GM13976 (cell line): ENCODE measurements around the gene CNTNAP2.

Source experiments
- DNase-seq: peaks from one replicate; pipeline ENCODE4 v3.0.0; 2012; ENCODE audit warnings: low spot score
- in situ Hi-C: fragments of 300-500 bp; cut with MboI; formaldehyde crosslinking; loops from one replicate; pipeline ENCODE4 v1.12.0; 2022; ENCODE audit warnings: low sequenced_read_pairs, mixed read lengths, inconsistent platforms; ENCODE audit not compliant: unreplicated experiment
- TF ChIP-seq, protein P1 (sequence below): IDR thresholded peaks from 2 replicates; pipeline ENCODE4 v1.5.1; 2012; ENCODE audit warnings: borderline replicate concordance, mild to moderate bottlenecking; ENCODE audit not compliant: insufficient read depth; ENCODE audit errors: extremely low read depth, missing control alignments, control extremely low read depth

CNTNAP2 gene

DNA sequence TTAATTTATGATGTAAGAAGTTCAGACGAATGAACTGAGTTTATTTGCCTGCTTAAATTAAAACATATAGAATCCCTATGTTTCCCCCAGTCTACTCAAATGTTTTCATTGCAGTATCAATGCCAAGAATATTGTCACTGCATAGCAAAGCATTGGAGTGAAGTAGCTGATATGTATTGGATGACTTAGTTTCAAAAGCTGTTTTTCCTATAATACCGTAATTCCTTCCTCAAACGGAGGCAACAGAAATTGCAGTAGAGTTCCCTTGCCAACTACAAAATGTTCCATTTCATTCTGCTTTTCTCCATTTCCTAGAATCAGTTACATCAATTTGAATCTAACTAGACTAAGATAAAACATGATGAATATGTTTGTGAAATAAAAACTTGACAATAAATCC is 174.1 kb downstream of the CNTNAP2 start:
- in situ Hi-C loops = no loop called here
- no peak for DNase-seq
- TF ChIP-seq, protein P1, sequence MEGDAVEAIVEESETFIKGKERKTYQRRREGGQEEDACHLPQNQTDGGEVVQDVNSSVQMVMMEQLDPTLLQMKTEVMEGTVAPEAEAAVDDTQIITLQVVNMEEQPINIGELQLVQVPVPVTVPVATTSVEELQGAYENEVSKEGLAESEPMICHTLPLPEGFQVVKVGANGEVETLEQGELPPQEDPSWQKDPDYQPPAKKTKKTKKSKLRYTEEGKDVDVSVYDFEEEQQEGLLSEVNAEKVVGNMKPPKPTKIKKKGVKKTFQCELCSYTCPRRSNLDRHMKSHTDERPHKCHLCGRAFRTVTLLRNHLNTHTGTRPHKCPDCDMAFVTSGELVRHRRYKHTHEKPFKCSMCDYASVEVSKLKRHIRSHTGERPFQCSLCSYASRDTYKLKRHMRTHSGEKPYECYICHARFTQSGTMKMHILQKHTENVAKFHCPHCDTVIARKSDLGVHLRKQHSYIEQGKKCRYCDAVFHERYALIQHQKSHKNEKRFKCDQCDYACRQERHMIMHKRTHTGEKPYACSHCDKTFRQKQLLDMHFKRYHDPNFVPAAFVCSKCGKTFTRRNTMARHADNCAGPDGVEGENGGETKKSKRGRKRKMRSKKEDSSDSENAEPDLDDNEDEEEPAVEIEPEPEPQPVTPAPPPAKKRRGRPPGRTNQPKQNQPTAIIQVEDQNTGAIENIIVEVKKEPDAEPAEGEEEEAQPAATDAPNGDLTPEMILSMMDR = no peak

DNA sequence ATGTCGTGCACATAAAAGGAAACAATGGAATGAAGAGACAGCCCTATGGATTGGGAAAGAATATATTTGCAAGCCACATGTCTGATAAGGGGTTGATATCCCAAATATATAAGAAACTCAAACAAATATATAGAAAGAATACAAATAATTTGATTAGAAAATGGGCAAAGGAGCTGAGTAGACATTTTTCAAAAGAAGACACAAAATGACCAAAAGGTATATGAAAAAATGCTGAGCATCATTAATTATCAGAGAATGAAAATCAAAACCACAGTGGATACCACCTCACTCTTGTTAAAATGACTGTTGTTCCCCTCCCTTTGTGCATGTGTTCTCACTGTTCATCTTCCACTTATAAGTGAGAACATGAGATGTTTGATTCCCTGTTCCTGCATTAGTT is 175.3 kb downstream of the CNTNAP2 start:
- TF ChIP-seq, protein P1 = no peak
- in situ Hi-C loops = no loop called here
- no peak for DNase-seq

DNA sequence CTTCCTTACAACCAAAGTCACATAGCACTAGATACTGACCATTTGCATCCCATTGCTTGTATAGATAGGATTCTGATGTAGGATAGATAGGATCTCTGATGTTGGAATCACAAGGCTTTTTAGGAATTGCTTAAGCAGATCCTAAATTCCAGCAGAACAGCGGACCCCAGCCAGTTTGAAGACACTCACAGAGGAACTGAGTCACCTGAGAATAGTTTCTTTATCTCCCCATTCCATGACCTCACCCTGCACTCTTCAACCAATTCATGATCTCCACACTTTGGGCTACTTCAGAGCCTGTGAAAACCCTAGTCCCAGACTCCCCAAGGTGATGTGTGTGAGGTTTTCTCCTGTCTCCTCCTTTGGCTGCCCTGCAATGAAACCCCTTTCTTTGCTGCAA is 179.4 kb downstream of the CNTNAP2 start:
- in situ Hi-C loops = no loop called here
- TF ChIP-seq, protein P1 = no peak
- no peak for DNase-seq

DNA sequence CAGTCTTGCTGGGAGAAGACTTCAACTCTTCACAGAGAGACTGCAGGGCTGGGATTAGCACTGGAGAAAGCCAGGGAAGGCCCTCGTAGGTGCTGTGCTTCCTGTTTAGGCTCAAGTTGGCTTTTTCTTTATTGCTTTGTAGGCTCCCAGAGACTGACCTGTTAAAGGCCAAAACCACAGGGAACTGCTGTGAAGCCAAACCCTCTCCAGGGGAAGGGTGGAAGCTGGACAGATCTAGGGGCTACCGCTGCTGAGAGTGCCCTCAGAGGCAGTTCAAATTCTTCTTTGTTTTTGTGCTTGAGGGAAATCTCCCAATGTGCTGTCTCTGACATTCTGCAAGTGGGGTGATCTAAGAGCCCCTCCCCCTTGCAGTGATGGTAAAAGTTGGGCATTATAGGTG is 198.4 kb downstream of the CNTNAP2 start:
- TF ChIP-seq, protein P1 = no peak
- no peak for DNase-seq
- in situ Hi-C loops = no loop called here

DNA sequence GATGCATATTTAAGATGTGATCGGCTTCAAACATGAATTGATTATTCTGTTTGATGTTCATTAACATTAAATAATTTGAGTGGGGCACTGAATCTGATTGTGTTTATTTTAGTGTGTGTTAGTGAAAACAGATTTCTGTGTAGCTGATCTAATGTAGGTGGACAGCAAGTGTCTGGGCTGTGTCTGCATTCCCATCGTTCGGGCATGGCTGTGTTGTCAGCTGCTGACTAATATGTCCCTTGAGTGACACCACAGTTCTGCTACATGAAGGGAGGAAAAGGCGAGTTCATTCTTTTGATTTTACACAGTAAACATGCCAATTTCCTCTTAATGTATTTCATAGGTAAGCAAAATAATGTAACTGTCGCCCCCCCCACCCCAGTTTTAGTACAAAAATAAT is 203.0 kb downstream of the CNTNAP2 start:
- in situ Hi-C loops = no loop called here

DNA sequence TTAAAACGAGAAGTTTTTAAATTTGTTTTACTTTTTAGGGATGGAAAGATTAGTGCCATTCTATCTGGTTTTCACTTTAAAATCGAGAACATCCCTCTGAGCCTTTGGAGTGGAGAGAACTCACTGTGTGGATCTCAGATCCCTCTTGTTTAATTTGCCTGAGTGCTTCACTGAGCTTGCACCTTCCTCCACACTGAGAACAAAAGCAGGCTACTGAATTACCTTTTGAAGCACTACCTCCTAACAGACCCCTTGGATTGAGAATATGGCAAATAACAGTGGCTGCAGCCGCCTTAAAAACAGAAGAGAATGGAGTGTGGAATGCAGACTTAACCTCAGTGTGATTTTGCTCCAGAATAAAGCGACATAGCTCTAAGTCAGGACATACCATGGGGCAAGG is 204.7 kb downstream of the CNTNAP2 start:
- DNase-seq = no peak
- TF ChIP-seq, protein P1 = no peak
- in situ Hi-C loops = no loop called here

More for the DNA sequence above, 203.0 kb downstream of the CNTNAP2 start:
- no peak for DNase-seq
- TF ChIP-seq, protein P1 = no peak

DNA sequence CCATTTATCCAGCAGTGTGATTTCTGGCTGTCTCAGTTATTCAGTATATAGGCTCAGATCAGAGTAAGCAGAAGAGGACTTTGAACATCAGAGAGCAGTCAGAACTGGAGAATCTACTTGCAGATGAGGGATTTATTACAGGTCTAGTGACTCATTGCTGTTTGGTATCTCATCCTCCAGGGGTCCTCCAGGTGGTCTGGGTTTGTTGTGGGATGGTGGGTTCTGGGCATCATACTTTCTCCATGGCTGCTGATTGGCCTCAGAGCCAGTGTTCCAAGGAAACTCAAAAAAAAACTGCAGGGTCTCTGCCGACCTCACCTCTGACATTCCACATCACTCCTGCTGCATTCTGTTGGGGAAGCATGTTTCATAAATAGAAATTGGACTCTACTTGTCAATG is 214.8 kb downstream of the CNTNAP2 start:
- TF ChIP-seq, protein P1 = no peak
- in situ Hi-C loops = no loop called here
- DNase-seq = no peak
